Heart left ventricle (tissue), 13 donors: ENCODE data around the gene STX16.

Experiments
- POLR2A ChIP-seq, 2 donors: fragments of 450-650 bp; IDR thresholded peaks; one replicate each; pipeline ENCODE4 v1.6.1; 2017; ENCODE audit warnings: antibody characterized with exemption in 2 of 2, mild to moderate bottlenecking in 2 of 2, moderate library complexity in 2 of 2
- TF ChIP-seq, protein P1 (sequence below), 12 donors: fragments of 200-600 bp; sonication (generic) in 4 of 12; IDR thresholded peaks; one replicate each; pipeline versions ENCODE4 v1.5.0 to v1.8.0; 2018 to 2022; ENCODE audit warnings: antibody characterized with exemption in 12 of 12, mild to moderate bottlenecking in 5 of 12
- donor health status: ischemic (EF 13 %, LVEDD 7.1; RV severe dilation, severe dysfunction).
- donor health status: DM: no; HTN: yes; CAD: no.
- donor health status: DM: no; HTN: no; CAD: no.
- donor health status: ischemic (EF 25% LVEDD 6.9; RV normal size, moderate dysfunction).
- donor health status: ischemic (EF 25% LVEDD 5.7; RV mildly dilated, moderate dysfunction).
- donor health status: ischemic (EF 35%, LVEDD 5.7; RV mildly dilated, moderate dysfunction).
- donor health status: nonischemic (EF 11% LVEDD 7.7; RV severe dilation, severe dysfunction).
- donor health status: DM: yes; HTN: yes; CAD: no.
- donor health status: PGD.
- donor health status: ischemic (EF 29% LVEDD 5.4; RV normal size, mild dysfunction).
- donor health status: nonischemic (EF 23%, LVEDD 6.1; RV moderate dilation, normal function).

DNA sequence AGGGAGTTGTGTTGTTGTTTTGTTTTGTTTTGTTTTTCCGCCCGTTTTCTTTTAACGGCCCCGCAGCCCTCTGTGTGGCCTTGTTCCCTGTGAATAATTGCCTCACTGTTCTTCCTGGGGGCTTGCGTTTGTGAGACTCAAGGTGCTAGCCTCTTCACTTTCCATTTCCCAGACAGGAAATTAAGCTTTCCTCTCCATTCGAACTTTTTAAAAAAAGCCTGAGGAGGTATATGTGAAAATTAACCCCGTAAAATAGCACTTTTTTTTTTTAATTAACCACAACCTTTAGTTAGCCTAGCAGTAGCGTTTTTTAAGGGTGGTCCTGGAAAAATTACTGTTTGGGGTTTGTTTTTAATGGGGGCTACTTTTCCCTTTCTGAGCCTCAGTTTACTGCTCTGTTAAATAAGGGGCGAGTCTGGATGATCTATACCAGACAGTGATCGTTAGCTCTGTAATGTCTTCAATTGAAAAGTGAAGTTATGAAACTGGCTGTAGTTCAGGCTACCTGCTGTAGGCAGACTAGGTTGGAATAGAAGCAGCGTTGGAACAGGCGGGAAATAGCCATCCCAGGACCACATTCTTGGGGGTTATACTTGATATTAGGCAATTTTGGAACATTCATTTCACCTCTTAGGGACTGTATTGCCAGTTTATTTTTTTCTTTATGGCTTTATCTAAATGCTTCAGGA is 1.7 kb downstream of the STX16 start:
- TF ChIP-seq POLR2A (IDR thresholded peaks at IDR 0.05) = no peak
- TF ChIP-seq, protein P1, sequence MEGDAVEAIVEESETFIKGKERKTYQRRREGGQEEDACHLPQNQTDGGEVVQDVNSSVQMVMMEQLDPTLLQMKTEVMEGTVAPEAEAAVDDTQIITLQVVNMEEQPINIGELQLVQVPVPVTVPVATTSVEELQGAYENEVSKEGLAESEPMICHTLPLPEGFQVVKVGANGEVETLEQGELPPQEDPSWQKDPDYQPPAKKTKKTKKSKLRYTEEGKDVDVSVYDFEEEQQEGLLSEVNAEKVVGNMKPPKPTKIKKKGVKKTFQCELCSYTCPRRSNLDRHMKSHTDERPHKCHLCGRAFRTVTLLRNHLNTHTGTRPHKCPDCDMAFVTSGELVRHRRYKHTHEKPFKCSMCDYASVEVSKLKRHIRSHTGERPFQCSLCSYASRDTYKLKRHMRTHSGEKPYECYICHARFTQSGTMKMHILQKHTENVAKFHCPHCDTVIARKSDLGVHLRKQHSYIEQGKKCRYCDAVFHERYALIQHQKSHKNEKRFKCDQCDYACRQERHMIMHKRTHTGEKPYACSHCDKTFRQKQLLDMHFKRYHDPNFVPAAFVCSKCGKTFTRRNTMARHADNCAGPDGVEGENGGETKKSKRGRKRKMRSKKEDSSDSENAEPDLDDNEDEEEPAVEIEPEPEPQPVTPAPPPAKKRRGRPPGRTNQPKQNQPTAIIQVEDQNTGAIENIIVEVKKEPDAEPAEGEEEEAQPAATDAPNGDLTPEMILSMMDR (IDR thresholded peaks at IDR 0.05) = no peak
